Cardiac fibroblast (primary cell): ENCODE results near the gene RTP5.

Experiments used
- DNase-seq, 2 donors: peaks; one replicate each; pipeline versions ENCODE4 v3.0.0 to v3.0.0-alpha.2; 2010; ENCODE audit warnings: low read depth in 2 of 2
- H3K4me3 ChIP-seq, 2 donors: replicated peaks in 1 of 2; 1 replicate in 1 of 2; 2 replicates in 1 of 2; pipeline ENCODE4 v1.5.1; 2011; ENCODE audit warnings: low read depth in 2 of 2, low read length in 2 of 2, mild to moderate bottlenecking in 2 of 2, moderate library complexity in 1 of 2
- TF ChIP-seq, protein P1 (sequence below): IDR thresholded peaks from one replicate; pipeline ENCODE4 v1.5.1; 2011; ENCODE audit warnings: low read depth, mild to moderate bottlenecking, low read length, inconsistent platforms

The RTP5 gene

GRCh38 chr2:241893265-241893664 is 23.7 kb downstream of the RTP5 start:
- no peak for DNase-seq
- H3K4me3 ChIP-seq = no peak overlapping the region
- TF ChIP-seq, protein P1, sequence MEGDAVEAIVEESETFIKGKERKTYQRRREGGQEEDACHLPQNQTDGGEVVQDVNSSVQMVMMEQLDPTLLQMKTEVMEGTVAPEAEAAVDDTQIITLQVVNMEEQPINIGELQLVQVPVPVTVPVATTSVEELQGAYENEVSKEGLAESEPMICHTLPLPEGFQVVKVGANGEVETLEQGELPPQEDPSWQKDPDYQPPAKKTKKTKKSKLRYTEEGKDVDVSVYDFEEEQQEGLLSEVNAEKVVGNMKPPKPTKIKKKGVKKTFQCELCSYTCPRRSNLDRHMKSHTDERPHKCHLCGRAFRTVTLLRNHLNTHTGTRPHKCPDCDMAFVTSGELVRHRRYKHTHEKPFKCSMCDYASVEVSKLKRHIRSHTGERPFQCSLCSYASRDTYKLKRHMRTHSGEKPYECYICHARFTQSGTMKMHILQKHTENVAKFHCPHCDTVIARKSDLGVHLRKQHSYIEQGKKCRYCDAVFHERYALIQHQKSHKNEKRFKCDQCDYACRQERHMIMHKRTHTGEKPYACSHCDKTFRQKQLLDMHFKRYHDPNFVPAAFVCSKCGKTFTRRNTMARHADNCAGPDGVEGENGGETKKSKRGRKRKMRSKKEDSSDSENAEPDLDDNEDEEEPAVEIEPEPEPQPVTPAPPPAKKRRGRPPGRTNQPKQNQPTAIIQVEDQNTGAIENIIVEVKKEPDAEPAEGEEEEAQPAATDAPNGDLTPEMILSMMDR = no peak

- H3K4me3 ChIP-seq = no peak overlapping the region
- no peak for DNase-seq
- TF ChIP-seq, protein P1 = no peak
These were observed 24.6 kb downstream of the RTP5 start for GRCh38 chr2:241894056-241894641.

- H3K4me3 ChIP-seq = no peak overlapping the region
- DNase-seq = no peak
- TF ChIP-seq, protein P1 = no peak
These were observed 25.3 kb downstream of the RTP5 start for GRCh38 chr2:241894681-241895426.

DNA sequence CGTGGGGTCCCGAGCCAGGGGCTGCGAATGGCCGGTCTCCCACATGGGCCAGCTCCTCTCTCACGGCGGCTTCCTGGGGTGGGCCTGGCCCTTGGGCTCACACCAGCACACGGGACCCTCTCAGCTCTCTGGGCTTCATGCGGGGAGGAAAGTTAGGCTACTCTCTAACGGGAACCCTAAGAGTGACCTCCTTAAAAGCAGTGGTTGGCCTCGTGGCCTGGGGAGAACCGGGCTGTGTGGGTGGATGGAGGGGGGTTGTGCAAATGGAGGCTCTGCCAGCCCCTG is 25.8 kb downstream of the RTP5 start:
- H3K4me3 ChIP-seq = no peak overlapping the region
- DNase-seq = no peak
- TF ChIP-seq, protein P1 = no peak

DNA sequence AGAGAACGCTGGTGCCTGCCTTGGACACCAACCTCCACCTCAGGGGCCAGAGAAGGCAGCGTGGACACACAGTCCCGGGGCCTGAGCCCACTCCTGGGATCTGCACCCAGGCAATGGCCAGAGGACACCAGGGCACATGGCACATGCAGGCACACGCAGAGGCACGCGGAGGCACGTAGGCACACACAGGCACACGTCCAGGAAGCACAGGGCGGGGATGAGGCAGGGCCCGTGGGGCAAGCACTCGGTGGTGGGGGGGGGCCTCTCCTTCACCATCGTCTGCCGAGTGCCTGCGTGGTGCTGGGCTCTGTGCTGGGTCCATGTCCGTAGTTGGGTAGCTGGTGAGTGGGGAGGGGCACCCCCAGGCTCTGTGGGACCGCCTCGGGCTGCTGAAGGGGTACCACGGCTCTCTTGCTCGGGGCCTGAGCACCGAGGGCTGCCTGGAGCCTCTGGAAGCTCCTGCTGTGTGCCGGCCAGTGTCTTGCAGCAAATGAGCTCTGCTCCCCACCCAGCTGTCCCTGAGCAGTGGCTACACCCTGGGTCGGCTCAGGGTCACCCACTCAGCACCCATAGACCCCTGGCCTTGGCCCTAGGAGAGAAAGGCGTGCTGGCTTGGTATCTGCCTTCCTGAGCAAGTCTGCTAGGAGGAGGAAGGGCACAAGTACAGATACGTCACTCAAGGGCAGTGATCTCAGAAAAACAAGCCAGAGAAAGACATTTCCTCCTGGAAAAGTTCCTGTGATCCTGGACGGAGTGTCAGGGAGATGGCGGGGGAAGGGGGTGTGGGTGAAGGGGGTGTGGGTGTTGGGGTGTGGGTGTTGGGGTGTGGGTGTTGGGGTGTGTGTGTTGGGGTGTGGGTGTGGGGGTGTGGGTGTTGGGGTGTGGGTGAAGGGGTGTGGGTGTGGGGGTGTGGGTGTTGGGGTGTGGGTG is 26.4 kb downstream of the RTP5 start:
- peak; percentile 44 to 73 for DNase-seq
- no peak overlapping the region for H3K4me3 ChIP-seq
- TF ChIP-seq, protein P1 = no peak

DNA sequence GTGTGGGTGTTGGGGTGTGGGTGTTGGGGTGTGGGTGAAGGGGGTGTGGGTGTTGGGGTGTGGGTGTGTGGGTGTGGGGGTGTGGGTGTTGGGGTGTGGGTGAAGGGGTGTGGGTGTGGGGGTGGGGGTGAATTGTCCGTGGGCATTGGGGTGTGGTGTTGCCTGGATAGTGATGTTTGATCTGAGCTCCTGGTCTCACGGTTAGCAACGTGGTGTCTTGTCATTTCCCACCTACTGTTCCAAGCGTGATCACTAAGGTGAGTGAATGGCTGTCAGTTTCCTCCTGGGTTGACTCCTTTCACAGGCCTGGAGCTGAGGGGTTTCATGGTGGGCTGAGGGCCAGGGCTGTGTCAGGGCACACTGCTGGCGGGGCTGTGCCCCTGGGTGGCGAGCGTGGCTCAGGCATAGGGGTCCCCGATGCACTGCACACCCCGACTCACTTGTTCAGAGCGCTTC is 27.2 kb downstream of the RTP5 start:
- TF ChIP-seq, protein P1 = no peak
- H3K4me3 ChIP-seq = no peak overlapping the region
- DNase-seq = no peak
